Stimulated activated CD8-positive, alpha-beta memory T cell treated with anti-CD3 and anti-CD28 coated beads, Interleukin-7, amount 100 ng/mL, for 24 hours (primary cell): ENCODE measurements around the gene OSGEP.

Experiments
- DNase-seq: peaks from one replicate; pipeline ENCODE4 v3.0.0-alpha.2; 2020; ENCODE audit warnings: low read depth

The OSGEP gene

DNA sequence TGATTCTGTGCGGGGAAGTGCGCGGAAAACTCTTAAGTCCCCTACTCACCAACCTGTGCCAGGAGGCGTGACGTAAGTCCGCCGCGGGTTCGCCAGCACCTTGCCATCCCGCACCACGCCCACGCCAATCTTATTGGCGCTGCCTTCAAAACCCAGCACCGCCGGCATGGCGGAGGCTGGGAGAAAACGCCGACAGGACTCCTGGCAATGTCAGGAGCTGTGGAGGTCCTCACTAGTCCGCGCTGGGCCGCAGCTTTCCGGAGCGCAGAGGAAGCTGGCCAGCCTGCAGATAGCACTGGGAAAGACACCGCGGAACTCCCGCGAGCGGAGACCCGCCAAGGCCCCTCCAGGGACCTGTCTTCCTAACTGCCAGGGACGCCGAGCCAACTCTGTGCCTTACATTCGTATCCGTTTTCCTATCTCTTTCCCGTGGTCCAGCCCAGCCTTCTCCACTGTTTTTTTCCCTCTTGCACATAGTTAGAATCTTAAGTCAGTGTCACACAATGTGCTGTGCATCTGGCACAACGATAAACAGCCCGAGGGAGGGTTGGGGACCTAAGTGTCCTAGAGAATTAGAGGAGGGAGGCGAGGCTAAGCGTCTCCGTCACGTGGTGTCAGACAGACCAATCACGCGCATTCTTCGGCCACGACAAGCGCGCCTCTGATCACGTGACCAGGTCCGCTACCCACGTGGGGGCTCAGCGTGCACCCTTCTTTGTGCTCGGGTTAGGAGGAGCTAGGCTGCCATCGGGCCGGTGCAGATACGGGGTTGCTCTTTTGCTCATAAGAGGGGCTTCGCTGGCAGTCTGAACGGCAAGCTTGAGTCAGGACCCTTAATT, at the start of gene OSGEP, which contains the start of gene APEX1:
OSGEP (minus strand) TSS at position 297 of the 839 bp plus-strand sequence; CDS start at position 168, 129 bp downstream.
APEX1 (plus strand) TSS at position 711 of the 839 bp plus-strand sequence. CDS start 420 bp downstream, outside the sequence.
- peak; percentile 94 for DNase-seq

DNA sequence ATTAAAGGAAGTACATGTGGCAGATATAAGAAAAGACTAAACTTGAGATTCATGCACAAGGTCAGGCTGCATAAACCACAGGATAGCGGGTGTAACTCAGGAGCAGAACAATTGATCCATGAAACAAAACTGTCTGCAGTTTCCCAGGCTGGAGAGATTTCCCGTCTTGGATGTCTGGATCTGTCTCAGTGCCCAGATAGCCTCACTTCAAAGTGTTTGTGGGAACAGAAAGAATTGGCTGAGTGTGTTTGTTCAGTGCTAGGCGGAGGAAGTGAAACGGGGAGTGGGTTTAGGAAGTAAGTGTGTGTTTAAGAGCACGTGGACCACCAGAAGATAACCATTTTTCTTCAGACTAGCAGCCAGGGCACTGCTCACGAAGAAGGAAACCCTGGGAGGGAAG, 49.3 kb upstream of the OSGEP start:
- no peak for DNase-seq

DNA sequence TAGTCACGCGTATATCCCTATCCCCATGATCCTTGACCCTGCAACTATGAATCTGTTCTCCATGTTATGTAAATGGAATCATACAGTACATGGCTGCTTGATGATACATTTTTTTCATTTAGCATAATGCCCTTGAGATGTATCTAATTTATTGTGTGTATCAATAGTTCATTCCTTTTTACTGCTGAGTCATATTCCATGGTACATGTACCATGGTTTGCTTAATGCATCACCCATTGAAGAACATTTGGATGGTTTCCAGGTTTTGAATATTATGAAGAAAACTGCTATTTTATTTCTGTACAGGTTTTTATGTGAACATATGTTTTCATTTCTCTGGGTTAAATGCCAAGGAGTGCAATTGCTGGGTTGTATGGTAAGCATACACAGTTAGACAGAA, 46.7 kb upstream of the OSGEP start:
- DNase-seq, result no peak

DNA sequence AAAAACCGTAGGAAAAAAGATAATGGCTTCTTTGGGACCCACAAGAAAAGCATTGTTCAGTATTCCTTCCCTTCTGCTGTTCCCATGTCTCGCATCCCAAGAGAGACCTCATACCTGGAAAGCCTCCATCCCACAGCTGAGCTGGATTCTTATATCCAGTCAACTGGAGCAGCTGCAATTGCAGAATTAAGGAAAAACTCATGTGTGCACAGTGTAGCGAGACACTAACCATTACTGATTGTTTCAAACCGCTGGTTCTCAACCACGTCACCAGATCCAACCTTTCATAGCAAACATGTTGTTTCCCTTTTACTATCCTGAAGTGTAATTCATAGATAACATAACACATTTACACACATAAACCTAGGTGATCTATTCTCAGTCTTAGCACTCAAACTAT, 45.3 kb upstream of the OSGEP start:
- no peak for DNase-seq

DNA sequence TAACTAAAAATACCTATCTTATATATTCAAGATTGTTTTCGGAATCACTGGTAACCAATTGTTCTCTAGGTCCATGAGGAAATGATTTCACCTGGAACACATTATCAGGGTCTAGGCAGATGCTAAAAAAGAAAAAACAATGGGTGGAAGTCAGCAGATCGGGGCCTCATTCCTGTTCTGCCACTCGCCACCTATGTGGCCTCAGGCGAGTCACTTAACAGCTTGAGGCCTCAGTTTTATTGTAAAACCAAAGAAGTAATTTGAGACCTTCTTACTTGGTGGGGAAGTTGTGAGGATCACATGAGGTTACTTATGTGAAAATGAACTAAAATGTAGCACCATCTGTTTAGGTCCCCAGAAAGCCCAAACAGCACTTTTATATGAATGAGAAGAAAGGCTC, 44.5 kb upstream of the OSGEP start:
- DNase-seq, result no peak

DNA sequence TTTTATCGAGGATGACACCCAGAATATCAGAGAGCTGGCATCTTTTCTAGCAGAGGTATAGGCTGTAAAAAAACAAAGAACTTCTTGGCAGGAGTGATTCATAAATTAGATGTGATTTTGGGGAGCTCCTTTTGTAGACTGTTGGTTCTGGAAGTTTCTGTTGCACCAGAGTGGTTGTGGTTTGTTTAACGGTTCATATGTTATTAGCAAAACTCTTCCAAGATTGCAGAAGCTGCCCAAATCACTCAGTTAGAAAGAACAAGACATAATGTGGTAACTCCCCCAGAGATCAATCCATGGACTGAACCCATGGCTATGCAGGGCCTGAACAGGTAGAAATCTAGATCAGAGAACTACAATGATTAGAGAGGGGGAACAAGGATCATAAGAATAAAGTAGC, 44.0 kb upstream of the OSGEP start:
- DNase-seq, result no peak

DNA sequence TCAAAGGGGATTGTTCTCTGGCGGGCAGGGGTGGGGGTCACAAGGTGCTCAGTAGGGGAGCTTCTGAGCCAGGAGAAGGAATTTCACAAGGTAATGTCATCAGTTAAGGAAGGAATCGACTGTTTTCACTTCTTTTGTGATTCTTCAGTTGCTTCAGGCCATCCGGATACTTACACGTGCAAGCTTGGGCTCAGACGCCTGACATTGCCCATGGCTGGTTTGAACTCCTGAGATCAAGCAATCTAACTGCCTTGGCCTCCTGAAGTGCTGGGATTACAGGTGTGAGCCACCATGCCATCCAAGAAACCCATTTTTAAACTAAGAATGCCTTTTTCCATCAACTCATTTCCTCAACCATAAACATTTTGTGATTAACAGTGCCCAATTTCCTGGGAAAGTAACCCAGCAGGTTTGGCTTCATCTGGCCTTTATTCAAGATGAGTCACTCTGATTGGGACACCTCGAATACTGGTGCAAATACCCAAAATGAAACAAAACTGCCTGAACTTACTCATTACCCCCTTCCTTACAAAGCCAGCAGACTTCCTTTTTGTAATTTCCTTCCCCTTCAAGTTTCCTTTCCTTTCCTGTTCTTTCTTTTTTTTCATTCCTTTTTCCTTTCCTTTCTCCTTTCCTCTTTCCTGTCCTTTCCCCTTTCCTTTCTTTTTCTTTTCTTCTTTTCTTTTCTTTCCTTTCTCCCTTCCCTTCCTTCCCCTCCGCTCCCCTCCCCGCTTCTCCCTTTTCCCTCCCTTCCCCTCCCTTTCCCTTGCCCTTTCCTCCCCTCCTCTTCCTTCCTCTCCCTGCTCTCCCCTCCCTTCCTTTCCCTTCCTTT, 40.5 kb upstream of the OSGEP start:
- DNase-seq, result no peak

DNA sequence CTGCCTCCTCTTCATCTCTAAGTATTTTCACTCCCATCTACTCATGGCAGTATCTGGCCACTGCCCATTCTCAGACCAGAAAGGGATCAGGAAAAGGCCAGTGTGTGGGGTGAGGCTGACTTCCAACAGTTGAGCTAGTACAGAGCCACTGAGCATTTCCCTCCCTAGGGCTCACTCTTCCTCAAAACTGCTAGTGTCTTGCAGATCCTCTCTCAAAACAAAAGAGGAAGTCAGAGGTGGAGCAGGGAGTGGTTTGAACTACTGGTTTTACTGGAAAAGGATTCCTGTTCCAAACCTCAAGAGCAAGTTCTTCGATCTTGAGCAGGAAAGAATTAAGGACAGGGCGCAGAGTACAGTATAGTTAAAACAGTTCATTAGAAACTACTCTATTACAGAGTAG, 39.0 kb upstream of the OSGEP start:
- DNase-seq, result no peak

DNA sequence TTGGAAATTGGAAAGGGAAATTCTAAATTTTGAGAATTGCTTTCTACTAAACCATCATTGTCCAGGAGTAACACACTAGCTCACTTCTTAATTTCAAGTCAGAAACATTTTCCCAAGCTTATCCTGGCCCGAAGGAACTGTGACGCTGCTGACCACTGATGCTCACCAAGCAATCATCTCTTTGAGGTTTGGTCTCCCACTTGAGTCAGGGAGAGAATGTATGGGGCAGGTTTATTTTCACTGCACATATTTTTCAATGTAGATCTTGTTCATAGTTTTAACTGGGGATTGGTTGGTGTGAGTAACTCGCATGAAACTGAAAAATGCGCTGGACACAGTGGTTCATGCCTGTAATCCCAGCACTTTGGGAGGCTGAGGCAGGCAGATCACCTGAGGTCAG, 37.9 kb upstream of the OSGEP start:
- no peak for DNase-seq

DNA sequence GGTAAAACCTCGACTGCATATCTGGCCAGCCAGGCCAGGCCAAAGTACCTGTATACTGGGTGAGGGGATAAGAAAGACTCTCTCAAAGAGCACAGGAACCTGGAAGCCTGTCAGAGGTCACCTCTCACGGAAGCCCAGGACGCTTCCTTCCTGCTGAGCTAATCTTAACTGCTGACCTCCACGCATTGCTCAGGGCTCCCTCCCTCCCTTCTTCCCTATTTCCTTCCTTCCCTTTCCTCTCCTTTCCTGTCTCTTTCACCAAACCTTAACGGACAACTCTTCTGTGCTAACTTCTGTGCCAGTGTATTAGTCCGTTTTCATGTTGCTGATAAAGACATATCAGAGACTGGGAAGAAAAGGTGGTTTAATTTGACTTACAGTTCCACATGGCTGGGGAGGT, 36.0 kb upstream of the OSGEP start:
- DNase-seq, result no peak

DNA sequence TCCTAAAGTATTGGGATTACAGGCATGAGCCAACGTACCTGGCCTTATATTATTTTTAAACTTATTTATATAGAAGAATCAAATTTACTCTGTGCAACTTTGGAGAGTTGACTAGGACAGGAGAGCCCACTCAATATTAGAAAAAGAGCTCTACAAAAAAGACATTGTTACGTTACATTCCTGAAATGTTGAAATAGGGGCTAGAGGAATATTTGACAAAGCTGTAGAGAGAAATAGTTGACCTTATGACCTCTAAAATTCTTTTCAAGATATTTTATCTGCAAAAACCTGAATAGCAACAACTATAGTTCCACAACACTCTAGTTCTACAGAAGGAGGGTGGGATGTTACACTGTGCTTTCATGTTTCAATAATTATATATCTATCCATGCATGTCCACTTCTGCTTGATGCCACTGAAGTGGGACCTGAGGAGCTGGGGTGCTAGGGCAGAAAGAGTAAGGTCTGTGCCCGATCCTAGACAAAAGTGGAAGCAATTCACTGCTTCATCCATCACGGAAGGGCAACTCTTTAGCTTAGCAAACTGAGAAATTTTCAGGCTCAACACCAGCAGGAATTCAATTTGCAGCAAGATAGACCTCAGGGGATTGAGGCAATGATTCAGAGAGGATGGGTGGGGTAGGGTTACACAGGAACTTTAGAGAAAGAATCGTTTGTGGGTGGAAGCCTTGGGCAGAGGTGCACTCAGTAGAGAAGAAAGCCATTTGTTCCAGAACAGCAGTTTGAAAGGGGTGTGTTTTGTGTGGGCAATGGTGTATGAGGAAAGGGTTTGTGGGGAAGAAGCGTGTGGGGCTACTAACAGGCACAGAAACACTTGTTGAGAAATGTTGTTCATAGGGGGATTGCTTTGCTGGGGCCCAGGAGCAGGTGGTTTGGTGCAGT, 34.7 kb upstream of the OSGEP start:
- no peak for DNase-seq

DNA sequence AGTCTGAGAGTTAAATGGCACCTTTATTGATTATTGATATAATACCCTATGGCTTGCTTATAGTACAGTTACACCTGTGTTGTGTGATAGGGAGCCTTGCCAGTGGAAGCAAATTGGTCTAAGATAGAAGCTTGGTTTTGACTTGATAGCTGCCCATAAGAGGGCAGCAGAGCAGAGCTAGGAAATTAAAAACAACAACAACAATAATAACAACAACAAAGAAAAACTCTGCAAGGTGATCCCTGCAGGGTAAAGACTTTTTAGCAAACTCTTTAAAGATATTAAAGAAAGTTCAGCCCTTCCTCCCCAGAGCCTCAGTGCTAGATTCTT, 32.7 kb upstream of the OSGEP start:
- no peak for DNase-seq

DNA sequence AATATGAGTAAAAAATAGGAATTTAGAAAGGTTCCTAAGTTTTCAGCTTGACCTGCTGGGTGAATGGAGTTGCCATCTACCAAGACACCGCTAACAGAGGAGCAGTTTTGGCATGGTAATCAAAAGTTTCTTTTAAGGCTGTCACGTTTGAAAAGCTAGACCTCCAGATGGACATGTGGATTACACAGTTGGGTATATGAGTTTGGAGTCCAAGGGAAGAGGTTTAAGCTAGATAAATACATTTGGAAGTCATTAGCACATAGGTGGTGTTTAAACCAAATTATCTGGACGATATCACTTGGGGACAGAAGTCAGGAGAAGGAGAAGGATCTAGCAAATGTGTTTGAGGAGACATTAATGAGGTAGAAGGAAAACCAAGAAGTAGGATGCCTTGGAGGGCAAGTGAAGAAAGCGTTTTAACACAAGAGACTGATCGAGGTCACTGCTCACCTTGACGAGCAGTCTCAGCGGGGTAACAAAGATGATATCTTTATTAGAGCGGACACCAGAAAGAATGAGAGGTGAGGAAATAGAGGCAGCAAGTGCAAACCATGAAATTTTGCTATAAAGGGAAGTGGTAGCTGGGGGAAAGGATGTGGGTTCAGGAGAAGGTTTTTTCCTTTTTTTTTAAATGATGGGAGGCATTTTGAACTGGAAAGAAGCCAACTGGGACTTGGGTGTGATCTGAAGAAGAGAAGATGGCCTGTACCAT, 32.2 kb upstream of the OSGEP start:
- DNase-seq, result no peak

DNA sequence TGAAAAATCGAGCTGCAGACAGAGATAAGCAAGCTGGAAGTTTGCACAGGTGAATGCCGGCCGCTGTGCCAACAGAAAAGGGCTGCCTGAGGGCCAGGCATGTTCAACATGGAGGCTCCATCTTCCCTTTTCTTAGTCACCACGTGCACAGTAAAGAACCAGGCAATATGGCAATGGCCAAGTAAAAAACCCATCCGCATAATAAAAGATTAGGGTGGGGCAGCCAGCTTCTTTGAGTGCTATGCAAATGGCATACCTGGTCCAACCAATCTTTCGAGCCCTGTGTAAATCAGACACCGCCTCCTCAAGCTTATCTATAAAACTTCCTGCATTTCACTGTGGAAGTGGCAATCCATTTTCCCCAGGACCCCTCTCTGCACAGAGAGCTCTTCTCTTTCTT, 31.3 kb upstream of the OSGEP start:
- DNase-seq, result no peak

DNA sequence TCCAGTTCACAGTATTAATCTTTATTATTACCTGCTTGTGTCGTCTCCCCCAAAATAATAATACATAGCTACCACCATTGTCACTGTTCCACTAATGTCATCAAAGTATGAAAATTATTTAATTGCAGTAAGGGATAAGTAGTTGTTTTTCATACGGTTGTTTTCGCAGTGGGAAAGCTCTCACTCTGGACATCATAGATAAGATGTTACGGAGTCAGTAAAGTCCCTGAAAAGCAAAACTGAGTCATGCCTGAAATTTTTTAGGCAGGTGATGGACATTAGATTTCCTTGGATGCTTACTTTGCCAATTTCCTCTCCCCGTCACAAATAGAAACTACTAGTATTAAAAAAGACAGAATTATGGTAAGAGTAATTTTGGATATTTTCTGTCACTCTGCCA, 27.8 kb upstream of the OSGEP start:
- no peak for DNase-seq

DNA sequence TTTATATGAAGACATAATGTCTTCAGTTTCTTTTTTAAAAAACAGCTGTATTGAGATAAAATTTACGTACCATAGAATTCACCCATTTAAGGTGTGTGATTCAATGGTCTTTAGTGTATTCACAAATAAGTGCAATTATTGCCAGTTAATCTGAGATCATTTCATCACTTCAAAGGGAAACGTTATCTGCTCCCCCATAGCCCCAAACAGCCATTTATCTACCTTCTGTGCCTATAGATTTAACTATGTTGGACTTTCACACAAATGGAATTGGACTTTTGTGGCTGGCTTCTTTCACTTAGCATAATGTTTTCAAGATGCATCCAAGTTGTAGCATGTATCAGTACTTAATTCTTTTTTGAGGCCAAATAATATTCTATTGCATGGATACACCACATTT, 24.3 kb upstream of the OSGEP start:
- DNase-seq, result no peak

DNA sequence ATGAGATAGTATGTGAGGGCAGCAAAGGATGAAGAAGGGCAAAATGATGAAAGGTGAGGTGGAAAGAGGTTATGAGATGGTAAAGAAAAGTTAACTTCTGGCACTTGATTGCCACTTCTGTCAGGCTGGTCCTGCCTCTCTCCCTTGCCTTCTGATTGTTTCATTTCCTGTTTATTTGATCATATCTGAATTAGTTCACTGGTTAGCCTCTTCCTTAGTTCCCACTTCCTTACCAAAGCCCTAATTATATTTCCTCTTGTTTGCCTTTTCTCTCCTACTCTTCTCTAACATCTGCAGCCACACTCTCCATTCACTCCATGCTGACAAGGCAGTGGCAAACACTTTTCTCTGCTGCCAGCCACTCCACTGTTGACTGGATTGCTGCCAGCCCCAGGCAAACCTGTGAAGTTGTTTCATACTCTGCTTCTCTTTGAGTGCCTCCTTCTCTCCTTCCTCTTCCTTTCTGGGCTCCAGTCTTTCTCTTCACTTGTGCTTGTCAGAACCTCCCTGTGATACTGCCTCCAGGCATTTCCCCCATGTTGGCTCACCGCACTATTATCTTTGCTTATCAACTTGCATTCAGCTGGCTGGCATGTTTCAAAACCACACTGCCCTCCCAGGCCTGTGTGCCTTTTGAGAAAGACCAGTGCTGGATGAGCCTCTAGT, 22.7 kb upstream of the OSGEP start:
- DNase-seq, result no peak

DNA sequence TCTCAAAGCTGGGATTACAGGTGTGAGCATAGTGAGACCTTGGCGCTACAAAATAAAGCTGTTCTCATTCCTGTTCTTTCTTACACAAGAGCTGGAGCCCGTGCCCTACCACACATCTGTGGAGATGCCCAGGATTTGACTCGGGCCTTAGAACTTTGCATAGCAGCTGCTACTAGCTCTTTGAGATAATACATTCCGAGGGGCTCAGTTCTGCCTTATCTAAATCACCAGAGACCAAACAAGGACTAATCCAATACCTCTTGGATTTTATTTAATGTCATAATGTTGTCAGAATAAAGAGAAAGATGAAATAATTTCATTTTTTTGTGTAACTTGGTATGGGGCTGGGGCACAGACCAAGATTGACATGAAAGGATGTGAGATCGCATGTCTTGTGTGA, 22.2 kb upstream of the OSGEP start:
- no peak for DNase-seq

DNA sequence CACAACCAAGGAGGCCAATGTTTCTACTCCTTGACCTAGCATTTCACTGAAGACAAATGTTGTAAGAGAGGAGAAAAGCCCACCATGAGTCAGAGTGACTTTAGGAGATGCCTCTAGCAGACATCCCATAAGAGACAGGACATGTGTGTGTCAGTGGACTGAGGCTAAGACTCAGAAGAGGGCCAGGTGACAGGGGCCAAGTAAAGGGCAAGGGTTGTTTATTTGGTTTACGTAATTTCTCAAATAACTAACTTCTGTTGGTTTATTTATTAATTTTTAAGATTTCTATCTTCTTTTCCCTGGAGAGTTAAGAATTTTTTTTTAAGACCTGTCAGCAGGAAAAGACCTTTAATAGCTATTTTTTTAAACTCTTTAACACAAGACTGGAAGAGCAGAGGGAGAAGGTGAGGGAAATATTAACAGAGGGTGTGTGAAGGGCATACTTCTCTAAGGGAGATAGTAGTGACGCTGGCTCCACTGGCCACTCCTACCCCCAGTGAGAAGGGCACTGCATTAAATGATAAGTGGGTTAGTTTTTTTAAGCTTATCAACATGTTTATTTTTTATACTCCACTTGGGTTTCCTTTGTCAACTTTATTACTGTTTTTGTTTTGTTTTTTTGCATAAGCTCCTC, 18.0 kb upstream of the OSGEP start:
- no peak for DNase-seq

DNA sequence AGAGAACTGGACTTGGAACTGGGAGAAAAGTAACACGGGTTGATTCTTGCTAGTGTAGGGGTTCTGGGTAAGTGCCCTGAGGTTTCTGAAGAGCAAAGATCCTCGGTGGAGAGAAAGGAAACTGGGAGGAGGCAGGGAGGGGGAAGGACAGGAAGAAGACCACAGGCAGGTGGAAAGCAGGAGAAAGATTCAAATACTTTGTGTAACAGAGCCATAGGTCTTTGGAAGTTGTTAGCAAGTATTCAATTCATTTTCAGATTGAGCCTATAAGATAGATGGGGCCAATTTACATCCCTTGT, 15.9 kb upstream of the OSGEP start:
- DNase-seq, result no peak
